ENCODE data around the gene P2RY2. TPM values are rescaled to one million over a fixed set of nuclear protein-coding genes. Genes with fewer than 3 reads are reported as not detected.

Gene P2RY2
- total RNA-seq, 1 experiment from 2014 or later = 2.9 TPM

DNA sequence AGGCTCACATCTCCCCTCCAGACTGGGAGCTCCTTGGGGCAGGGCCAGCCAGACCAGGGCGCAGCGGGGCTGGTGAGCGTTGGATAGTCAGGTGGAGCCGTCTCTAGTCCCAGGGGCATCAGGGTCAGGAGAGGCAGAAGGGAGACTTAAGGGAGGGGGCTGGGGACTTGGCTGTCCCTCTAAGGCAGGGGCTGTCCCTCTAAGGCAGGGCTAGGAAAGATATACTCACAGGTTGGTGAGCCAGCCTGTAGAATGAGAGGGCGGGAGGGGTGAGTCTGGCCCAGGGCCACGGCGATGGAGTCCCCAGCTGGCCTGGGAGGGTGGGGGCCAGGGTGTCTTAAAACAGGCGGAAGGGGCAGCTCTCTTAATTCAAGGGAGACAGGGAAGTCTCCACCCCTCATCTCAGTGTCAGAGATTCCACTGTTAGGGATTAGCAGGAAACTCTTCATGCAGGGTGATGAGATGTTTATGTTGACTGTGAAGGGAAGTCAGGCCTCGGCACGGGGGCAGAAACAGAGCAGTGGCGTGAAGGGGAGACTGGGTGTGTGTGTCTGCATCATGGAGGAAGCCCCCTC is 11.3 kb downstream of the P2RY2 start:
- TF ChIP-seq YY1 (IDR thresholded peaks at IDR 0.05; ENCODE audit: extremely low read depth, insufficient replicate concordance, low read depth, low read length) = no peak
- no peak for TF ChIP-seq EZH2 (IDR thresholded peaks at IDR 0.05)
- no peak for TF ChIP-seq ELF1 (IDR thresholded peaks at IDR 0.05; ENCODE audit: borderline replicate concordance, low read depth)
- TF ChIP-seq, protein P1, sequence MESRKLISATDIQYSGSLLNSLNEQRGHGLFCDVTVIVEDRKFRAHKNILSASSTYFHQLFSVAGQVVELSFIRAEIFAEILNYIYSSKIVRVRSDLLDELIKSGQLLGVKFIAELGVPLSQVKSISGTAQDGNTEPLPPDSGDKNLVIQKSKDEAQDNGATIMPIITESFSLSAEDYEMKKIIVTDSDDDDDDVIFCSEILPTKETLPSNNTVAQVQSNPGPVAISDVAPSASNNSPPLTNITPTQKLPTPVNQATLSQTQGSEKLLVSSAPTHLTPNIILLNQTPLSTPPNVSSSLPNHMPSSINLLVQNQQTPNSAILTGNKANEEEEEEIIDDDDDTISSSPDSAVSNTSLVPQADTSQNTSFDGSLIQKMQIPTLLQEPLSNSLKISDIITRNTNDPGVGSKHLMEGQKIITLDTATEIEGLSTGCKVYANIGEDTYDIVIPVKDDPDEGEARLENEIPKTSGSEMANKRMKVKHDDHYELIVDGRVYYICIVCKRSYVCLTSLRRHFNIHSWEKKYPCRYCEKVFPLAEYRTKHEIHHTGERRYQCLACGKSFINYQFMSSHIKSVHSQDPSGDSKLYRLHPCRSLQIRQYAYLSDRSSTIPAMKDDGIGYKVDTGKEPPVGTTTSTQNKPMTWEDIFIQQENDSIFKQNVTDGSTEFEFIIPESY (IDR thresholded peaks at IDR 0.05; ENCODE audit: extremely low read depth, insufficient replicate concordance, low read length) = no peak
- TF ChIP-seq, protein P2, sequence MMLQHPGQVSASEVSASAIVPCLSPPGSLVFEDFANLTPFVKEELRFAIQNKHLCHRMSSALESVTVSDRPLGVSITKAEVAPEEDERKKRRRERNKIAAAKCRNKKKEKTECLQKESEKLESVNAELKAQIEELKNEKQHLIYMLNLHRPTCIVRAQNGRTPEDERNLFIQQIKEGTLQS (IDR thresholded peaks at IDR 0.05) = no peak
- no peak for TF ChIP-seq FOSL1 (IDR thresholded peaks at IDR 0.05; ENCODE audit: low read depth)
- no peak for TF ChIP-seq RAD21 (IDR thresholded peaks at IDR 0.05; ENCODE audit: low read depth)
- TF ChIP-seq, protein P3, sequence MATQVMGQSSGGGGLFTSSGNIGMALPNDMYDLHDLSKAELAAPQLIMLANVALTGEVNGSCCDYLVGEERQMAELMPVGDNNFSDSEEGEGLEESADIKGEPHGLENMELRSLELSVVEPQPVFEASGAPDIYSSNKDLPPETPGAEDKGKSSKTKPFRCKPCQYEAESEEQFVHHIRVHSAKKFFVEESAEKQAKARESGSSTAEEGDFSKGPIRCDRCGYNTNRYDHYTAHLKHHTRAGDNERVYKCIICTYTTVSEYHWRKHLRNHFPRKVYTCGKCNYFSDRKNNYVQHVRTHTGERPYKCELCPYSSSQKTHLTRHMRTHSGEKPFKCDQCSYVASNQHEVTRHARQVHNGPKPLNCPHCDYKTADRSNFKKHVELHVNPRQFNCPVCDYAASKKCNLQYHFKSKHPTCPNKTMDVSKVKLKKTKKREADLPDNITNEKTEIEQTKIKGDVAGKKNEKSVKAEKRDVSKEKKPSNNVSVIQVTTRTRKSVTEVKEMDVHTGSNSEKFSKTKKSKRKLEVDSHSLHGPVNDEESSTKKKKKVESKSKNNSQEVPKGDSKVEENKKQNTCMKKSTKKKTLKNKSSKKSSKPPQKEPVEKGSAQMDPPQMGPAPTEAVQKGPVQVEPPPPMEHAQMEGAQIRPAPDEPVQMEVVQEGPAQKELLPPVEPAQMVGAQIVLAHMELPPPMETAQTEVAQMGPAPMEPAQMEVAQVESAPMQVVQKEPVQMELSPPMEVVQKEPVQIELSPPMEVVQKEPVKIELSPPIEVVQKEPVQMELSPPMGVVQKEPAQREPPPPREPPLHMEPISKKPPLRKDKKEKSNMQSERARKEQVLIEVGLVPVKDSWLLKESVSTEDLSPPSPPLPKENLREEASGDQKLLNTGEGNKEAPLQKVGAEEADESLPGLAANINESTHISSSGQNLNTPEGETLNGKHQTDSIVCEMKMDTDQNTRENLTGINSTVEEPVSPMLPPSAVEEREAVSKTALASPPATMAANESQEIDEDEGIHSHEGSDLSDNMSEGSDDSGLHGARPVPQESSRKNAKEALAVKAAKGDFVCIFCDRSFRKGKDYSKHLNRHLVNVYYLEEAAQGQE (IDR thresholded peaks at IDR 0.05; ENCODE audit: low read depth) = no peak
- no peak for TF ChIP-seq CBX3 (IDR thresholded peaks at IDR 0.05; ENCODE audit: low read depth)
- no peak for TF ChIP-seq POLR2A (IDR thresholded peaks at IDR 0.05; ENCODE audit: borderline replicate concordance, extremely low read depth, insufficient read depth, insufficient read length)
- Histone ChIP-seq H3K36me3 (ENCODE audit: control insufficient read depth in 1 of 2, insufficient read depth in 2 of 2, low read length in 2 of 2) (no peaks in the 10 kb centered on the region), H3K9me3 (ENCODE audit: control insufficient read depth in 1 of 2, insufficient read depth in 1 of 2, low read depth in 1 of 2, low read length in 2 of 2) (no peaks in the 10 kb centered on the region), H3K79me2 (ENCODE audit: insufficient read depth, low read length) (no peaks in the 10 kb centered on the region), H3K9ac (ENCODE audit: low read length) (no peak overlapping the region), H3K27me3 (ENCODE audit: insufficient read depth, low read length) (no peaks in the 10 kb centered on the region), H3K27ac (ENCODE audit: low read depth, low read length) (no peak overlapping the region), H4K20me1 (ENCODE audit: insufficient read depth) (no peaks in the 10 kb centered on the region), H3K9me2 (ENCODE audit: insufficient read depth) (no peaks in the 10 kb centered on the region), H2AFZ (ENCODE audit: low read depth, low read length, poor library complexity, severe bottlenecking) (no peak overlapping the region), H3K4me2 (ENCODE audit: low read length) (peak overlapping the region; percentile 64), H3K4me1 (ENCODE audit: control insufficient read depth in 1 of 2, insufficient read depth in 2 of 2, low read length in 2 of 2) (peaks cover 25 to 34% of the 10 kb centered on the region in 2 experiments), H3K4me3 (replicated peaks in 1 of 2; ENCODE audit: low read depth in 1 of 2, low read length in 2 of 2) (no peak overlapping the region)
- intact Hi-C loops (cut with micrococcal nuclease) = no loop called here
- ATAC-seq = no peak
- POLR2A ChIA-PET = no interaction called here
- RAD21 ChIA-PET (ENCODE audit: low non-redundant PET in 1 of 2, low total read pairs in 2 of 2, uncharacterized antibody in 2 of 2, unreplicated experiment in 2 of 2) = no interaction called here
- no peak for DNase-seq (ENCODE audit: low read depth, low spot score)
- BruUV-seq (replicated peaks) = no TSS peak
- CTCF ChIA-PET = no interaction called here

Data from HCT116 (cell line).